Smooth muscle cell (in vitro differentiated cells): ENCODE measurements around the gene FAM187B. TPM values are rescaled to one million over a fixed set of nuclear protein-coding genes. Genes with fewer than 3 reads are reported as not detected.
"Not testable (repeated sequence)": the region's sequence is repeated elsewhere in the genome, so short reads cannot be mapped to it uniquely, and the experiment has no call there.

Experiments
- DNase-seq: peaks from one replicate; lab custom pipeline; 2025; ENCODE audit not compliant: unreplicated experiment; lab: John Stamatoyannopoulos, UW
- H2AFZ ChIP-seq: fragments of 200-600 bp; sonication (generic); 2 replicates; pipeline ENCODE4 v1.6.0; 2016; ENCODE audit warnings: antibody characterized with exemption, low read depth, mild to moderate bottlenecking
- H3F3A ChIP-seq: fragments of 200-600 bp; sonication (generic); 2 replicates; pipeline ENCODE4 v1.6.0; 2017; ENCODE audit warnings: antibody characterized with exemption, low read depth
- H3K27ac ChIP-seq: fragments of 200-600 bp; sonication (generic); 2 replicates; pipeline ENCODE4 v1.5.1; 2016; ENCODE audit warnings: low read depth, mild to moderate bottlenecking
- H3K27me3 ChIP-seq: fragments of 200-600 bp; sonication (generic); 2 replicates; pipeline ENCODE4 v1.6.1; 2016; ENCODE audit warnings: low read depth, mild to moderate bottlenecking
- H3K36me3 ChIP-seq: fragments of 200-600 bp; sonication (generic); 2 replicates; pipeline ENCODE4 v1.5.1; 2016; ENCODE audit warnings: low read depth
- H3K4me1 ChIP-seq: fragments of 200-600 bp; sonication (generic); 2 replicates; pipeline ENCODE4 v1.5.1; 2016; ENCODE audit warnings: low read depth
- H3K4me2 ChIP-seq: fragments of 200-600 bp; sonication (generic); 2 replicates; pipeline ENCODE4 v1.6.0; 2016; ENCODE audit warnings: mild to moderate bottlenecking
- H3K4me3 ChIP-seq: fragments of 200-600 bp; sonication (generic); 2 replicates; pipeline ENCODE4 v1.5.1; 2016; ENCODE audit warnings: mild to moderate bottlenecking
- H3K79me2 ChIP-seq: fragments of 200-600 bp; sonication (generic); 2 replicates; pipeline ENCODE4 v1.6.0; 2016; ENCODE audit warnings: low read depth, mild to moderate bottlenecking
- H3K9ac ChIP-seq: fragments of 200-600 bp; sonication (generic); 2 replicates; pipeline ENCODE4 v1.6.0; 2016; ENCODE audit warnings: low read depth
- H3K9me3 ChIP-seq: fragments of 200-600 bp; sonication (generic); replicated peaks from 2 replicates; pipeline ENCODE4 v1.5.1; 2016; ENCODE audit warnings: low read depth
- H4K20me1 ChIP-seq: fragments of 200-600 bp; sonication (generic); 2 replicates; pipeline ENCODE4 v1.6.0; 2016; ENCODE audit warnings: low read depth
- WGBS: methylation state at CpG from one replicate; pipeline ENCODE4 v1.1.7; 2016; ENCODE audit warnings: low lambda C conversion rate; 5-methylcytosine and 5-hydroxymethylcytosine counted together
- polyA plus RNA-seq: library from polyadenylated mRNA; unstranded; fragments of >200 nt; fragmentation: Nextera tagmentation; extraction: Ambion mirVana; gene quantifications from 2 replicates; pipeline ENCODE4 v1.2.1, GENCODE V29; 2016
- total RNA-seq: library from RNA; depleted of rRNA; stranded (reverse); fragments of >200 nt; gene quantifications from 2 replicates; pipeline ENCODE4 v1.2.3, GENCODE V29; 2014
- TF ChIP-seq, protein P1 (sequence below): fragments of 200-600 bp; sonication (generic); IDR thresholded peaks from 2 replicates; pipeline ENCODE4 v1.5.1; 2017; ENCODE audit warnings: borderline replicate concordance, mild to moderate bottlenecking, antibody characterized with exemption; ENCODE audit not compliant: insufficient read depth, poor library complexity, severe bottlenecking

Gene FAM187B
- total and polyA plus RNA-seq, 2 experiments from 2014 or later: not detected

DNA sequence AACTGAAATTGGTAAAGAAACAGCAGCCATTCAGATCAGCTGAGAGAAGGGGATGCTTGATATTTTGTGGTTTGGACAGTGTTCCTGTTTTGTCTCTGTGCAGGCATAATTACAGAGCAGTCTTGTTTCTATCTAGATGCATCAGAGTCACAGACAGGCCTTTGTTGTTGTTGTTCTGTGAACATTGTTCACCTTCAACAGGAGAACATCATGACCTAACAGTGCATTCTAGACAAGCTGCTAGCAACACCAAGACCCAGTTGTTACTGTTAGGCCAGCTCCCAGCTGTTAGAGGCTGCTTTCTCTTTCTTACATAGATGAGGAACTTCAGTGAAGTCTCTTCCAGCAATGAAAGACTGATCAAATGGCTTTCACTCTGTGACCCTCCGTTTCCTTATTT is 11.8 kb upstream of the FAM187B start:
- Histone ChIP-seq H3K27ac (no peak overlapping the region), H3K27me3 (no peaks in the 10 kb centered on the region), H3K4me3 (no peak overlapping the region), H3K9me3 (peaks cover 5% of the 10 kb centered on the region), H4K20me1 (no peaks in the 10 kb centered on the region), H3F3A (no peaks in the 10 kb centered on the region), H3K79me2 (no peaks in the 10 kb centered on the region), H3K4me2 (no peak overlapping the region), H3K36me3 (no peaks in the 10 kb centered on the region), H3K4me1 (no peaks in the 10 kb centered on the region), H2AFZ (no peak overlapping the region), H3K9ac (no peak overlapping the region)
- 100% methylated on average over 1 of the region's 1 CpG for WGBS
- DNase-seq: no peak
- TF ChIP-seq, protein P1, sequence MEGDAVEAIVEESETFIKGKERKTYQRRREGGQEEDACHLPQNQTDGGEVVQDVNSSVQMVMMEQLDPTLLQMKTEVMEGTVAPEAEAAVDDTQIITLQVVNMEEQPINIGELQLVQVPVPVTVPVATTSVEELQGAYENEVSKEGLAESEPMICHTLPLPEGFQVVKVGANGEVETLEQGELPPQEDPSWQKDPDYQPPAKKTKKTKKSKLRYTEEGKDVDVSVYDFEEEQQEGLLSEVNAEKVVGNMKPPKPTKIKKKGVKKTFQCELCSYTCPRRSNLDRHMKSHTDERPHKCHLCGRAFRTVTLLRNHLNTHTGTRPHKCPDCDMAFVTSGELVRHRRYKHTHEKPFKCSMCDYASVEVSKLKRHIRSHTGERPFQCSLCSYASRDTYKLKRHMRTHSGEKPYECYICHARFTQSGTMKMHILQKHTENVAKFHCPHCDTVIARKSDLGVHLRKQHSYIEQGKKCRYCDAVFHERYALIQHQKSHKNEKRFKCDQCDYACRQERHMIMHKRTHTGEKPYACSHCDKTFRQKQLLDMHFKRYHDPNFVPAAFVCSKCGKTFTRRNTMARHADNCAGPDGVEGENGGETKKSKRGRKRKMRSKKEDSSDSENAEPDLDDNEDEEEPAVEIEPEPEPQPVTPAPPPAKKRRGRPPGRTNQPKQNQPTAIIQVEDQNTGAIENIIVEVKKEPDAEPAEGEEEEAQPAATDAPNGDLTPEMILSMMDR: no peak

DNA sequence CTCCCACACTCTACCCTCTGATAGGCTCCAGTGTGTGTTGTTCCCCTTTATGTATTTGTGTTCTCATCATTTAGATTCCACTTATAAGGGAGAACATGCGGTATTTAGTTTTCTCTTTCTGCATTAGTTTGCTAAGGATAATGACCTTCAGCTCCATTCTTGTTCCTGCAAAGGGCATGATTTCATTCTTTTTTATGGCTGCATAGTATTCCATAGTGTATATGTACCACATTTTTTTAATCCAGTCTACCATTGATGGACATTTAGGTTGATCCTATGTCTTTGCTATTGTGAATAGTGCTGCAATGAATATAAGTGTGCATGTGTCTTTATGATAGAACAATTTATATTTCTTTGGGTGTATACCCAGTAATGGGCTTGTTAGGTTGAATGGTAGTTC is 11.1 kb upstream of the FAM187B start:
- not testable (repeated sequence) for H3K79me2 ChIP-seq, H3K9me3 ChIP-seq, H3K36me3 ChIP-seq, H2AFZ ChIP-seq, DNase-seq, H3K9ac ChIP-seq, H3K4me1 ChIP-seq, H3K4me2 ChIP-seq, H3K4me3 ChIP-seq, H3K27me3 ChIP-seq, H3K27ac ChIP-seq, H4K20me1 ChIP-seq, H3F3A ChIP-seq
- whole genome bisulfite sequencing: 85% methylated on average over 1 of the region's 1 CpG

- Histone ChIP-seq H3K4me3 (no peak overlapping the region), H3F3A (no peaks in the 10 kb centered on the region), H3K27ac (no peak overlapping the region), H3K9me3 (peaks cover 5% of the 10 kb centered on the region), H2AFZ (no peak overlapping the region), H3K4me1 (no peaks in the 10 kb centered on the region), H3K36me3 (no peaks in the 10 kb centered on the region), H4K20me1 (no peaks in the 10 kb centered on the region), H3K9ac (no peak overlapping the region), H3K79me2 (no peaks in the 10 kb centered on the region), H3K4me2 (no peak overlapping the region), H3K27me3 (no peaks in the 10 kb centered on the region)
- 75% methylated on average over 6 of the region's 6 CpGs for WGBS
- TF ChIP-seq, protein P1: no peak
- DNase-seq: no peak
Observed at GRCh38 chr19:35236638-35237400, 8.3 kb upstream of the FAM187B start.

GRCh38 chr19:35232912-35233311 is 4.4 kb upstream of the FAM187B start:
- TF ChIP-seq, protein P1: no peak
- Histone ChIP-seq H3K4me2 (no peak overlapping the region), H2AFZ (no peak overlapping the region), H3K36me3 (no peaks in the 10 kb centered on the region), H3K27me3 (no peaks in the 10 kb centered on the region), H3K9me3 (no peaks in the 10 kb centered on the region), H3K27ac (no peak overlapping the region), H3K4me1 (no peaks in the 10 kb centered on the region), H3K9ac (no peak overlapping the region), H3F3A (no peaks in the 10 kb centered on the region), H4K20me1 (no peaks in the 10 kb centered on the region), H3K79me2 (no peaks in the 10 kb centered on the region), H3K4me3 (no peak overlapping the region)
- no peak for DNase-seq
- WGBS: 75% methylated on average over 5 of the region's 5 CpGs
